GM12891 (cell line): Measurements from ENCODE around the gene SLC9A9.

ENCODE experiments used
- DNase-seq: peaks from one replicate; pipeline ENCODE4 v3.0.0; 2011; ENCODE audit warnings: low spot score; ENCODE audit not compliant: insufficient read length
- FAIRE-seq: peaks from 2 replicates; lab custom pipeline; 2011; peaks lifted over from hg19 to GRCh38; lab: Jason Lieb, UNC
- PAX5 ChIP-seq: IDR thresholded peaks from 2 replicates; pipeline ENCODE4 v1.6.1; 2011; ENCODE audit warnings: low read length, moderate library complexity, mild to moderate bottlenecking; ENCODE audit not compliant: insufficient read depth, severe bottlenecking
- POLR2A ChIP-seq: IDR thresholded peaks from 2 replicates; pipeline ENCODE4 v1.6.1; 2011; ENCODE audit warnings: low read depth, low read length, control low read depth
- POLR2AphosphoS5 ChIP-seq: IDR thresholded peaks from 2 replicates; pipeline ENCODE4 v1.6.1; 2011; ENCODE audit warnings: low read depth, low read length, control low read depth
- POU2F2 ChIP-seq: IDR thresholded peaks from 2 replicates; pipeline ENCODE4 v1.6.1; 2011; ENCODE audit warnings: low read depth, mild to moderate bottlenecking, control low read depth, low read length, moderate library complexity
- SPI1 ChIP-seq: IDR thresholded peaks from 2 replicates; pipeline ENCODE4 v1.6.1; 2011; ENCODE audit warnings: low read depth, low read length, control low read depth
- TAF1 ChIP-seq: IDR thresholded peaks from 2 replicates; pipeline ENCODE4 v1.6.1; 2011; ENCODE audit warnings: low read depth, low read length, control low read depth

Gene SLC9A9

DNA sequence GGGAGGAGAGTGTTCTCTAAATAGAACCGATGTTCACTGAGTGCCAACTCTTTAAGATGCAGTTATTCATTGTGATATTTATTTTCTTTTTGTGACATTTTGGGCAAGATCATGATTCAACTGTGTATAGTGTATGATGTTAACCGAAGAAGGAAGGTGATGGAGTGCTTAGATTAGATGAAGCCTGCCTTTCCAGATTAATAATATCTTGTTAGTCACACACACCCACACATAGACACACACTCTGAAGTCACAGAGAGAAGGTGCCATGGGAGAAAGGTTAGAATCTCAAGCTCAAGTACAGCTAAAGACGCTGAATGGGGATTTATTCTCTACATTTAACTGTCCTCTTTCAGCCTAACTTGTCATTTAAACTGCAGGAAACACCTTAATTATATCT lies 77.0 kb downstream of the SLC9A9 start:
- DNase-seq: no peak
- FAIRE-seq: no peak
- TF ChIP-seq POLR2A: no peak
- no peak for TF ChIP-seq TAF1
- TF ChIP-seq PAX5: no peak
- TF ChIP-seq POU2F2: no peak
- no peak for TF ChIP-seq SPI1
- TF ChIP-seq POLR2AphosphoS5: no peak

DNA sequence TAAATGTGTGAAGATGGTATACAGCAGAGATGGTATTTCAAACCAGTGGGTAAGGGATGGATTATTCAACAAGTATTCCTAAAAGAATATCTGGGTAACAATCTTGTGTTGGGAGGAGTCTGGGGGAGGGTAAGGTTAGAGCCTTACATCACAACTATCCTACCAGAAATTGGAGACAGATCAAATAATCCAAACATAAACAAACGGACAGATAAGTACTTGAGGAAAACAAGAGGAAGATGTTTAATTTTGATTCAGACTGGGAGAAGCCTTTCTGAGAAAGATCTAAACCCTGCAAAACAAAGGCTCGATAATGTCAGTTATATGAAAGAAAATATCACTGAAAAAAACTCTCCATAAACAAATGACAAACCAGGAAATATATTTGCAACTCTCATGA lies 77.9 kb downstream of the SLC9A9 start:
- DNase-seq (no peak), FAIRE-seq (no peak)
- TF ChIP-seq POLR2A (no peak), TAF1 (no peak)

DNA sequence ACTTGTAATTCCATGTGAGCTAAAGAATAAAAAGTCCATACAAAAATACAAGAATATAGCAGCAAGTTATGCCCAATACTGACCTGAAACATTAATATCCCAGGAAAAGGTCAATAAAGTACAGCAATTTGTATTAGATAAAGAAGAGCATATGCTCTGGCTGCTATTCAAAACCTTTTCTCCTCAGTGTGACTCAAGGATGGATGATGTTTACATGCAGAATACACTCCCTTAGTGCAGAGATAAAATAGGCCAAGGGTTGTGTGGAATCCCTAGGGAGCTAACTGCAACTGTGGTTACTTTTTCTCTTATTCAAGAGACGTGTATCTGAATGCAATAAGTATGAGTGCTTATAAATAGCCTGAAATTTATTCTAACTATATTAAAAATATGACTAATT lies 78.7 kb downstream of the SLC9A9 start:
- no peak for DNase-seq
- TF ChIP-seq POLR2A (no peak), TAF1 (no peak), POLR2AphosphoS5 (no peak), SPI1 (no peak), PAX5 (no peak), POU2F2 (no peak)

DNA sequence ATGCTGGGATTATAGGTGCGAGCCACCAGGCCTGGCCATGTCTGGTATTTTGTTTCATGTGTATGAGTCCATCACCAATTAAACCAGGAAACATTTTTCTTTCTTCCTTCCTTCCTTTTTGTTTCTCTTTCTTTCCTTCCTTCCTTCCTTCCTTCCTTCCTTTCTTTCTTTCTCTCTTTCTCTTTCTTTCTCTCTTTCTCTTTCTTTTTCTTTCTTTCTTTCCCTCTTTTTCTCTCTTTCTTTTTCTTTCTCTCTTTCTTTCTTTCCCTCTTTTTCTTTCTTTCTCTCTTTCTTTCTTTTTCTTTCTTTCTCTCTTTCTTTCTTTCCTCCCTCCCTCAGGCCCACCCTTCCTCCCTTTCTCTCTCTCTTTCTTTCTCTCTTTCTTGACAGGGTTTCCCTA lies 83.4 kb downstream of the SLC9A9 start:
- TF ChIP-seq SPI1: no peak
- no peak for TF ChIP-seq POLR2A
- TF ChIP-seq POLR2AphosphoS5: no peak
- no peak for TF ChIP-seq POU2F2
- TF ChIP-seq PAX5: no peak
- FAIRE-seq (no peak), DNase-seq (no peak)

More for the DNA sequence above, 78.7 kb downstream of the SLC9A9 start:
- no peak for FAIRE-seq

DNA sequence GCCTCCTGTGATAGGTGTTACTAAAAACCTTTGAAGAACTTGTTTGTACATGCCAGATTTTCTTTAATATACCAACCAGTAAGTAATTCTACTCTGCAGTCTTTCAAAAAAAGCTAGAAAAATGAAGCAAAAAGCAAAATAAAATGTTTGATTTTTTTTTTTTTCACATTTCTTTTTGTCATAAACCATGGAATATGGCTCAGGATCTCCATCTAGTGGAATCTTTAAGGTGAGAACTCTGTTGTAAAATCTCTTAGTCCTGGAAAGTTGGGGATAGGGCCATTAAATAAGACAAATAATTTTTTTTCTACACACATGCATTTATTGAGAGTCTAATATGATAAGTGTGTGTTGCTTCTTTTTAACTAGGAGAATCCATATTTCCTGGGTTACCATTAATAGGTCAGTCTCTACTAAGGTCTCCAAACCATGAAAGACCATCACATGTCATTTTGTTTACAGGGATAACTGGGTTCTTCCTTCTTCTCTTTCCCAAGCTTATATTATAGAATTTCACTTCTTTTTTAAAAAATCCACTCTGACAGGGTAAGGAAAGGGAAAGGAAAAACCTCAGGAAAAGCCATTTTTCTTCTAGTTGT lies 84.6 kb downstream of the SLC9A9 start:
- TF ChIP-seq POU2F2 (no peak), TAF1 (no peak), POLR2AphosphoS5 (no peak), PAX5 (no peak), SPI1 (no peak), POLR2A (no peak)
- no peak for FAIRE-seq
- no peak for DNase-seq

DNA sequence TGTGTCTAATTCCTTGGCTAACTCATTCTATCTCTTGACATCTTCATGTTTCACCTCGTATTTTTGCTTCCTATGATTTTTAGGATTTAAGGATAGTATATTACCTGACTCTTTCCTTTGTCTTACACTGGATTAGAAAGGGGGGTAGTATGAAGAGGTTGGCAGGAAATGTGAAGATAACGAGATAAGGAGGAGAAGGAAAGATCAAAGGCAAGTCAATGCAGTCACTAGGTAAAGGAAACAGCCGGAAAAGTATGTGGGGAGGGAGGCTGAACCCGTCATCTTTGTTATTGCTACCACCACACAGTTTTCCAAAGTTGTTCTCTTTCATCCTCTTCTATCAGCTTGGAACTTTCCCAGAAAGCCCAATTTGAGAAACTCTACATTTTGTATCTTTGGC lies 90.6 kb downstream of the SLC9A9 start:
- FAIRE-seq: peak; percentile 5
- no peak for TF ChIP-seq POLR2A
- TF ChIP-seq SPI1: no peak
- no peak for TF ChIP-seq PAX5
- TF ChIP-seq TAF1: no peak
- no peak for TF ChIP-seq POU2F2
- TF ChIP-seq POLR2AphosphoS5: no peak
- DNase-seq: no peak

DNA sequence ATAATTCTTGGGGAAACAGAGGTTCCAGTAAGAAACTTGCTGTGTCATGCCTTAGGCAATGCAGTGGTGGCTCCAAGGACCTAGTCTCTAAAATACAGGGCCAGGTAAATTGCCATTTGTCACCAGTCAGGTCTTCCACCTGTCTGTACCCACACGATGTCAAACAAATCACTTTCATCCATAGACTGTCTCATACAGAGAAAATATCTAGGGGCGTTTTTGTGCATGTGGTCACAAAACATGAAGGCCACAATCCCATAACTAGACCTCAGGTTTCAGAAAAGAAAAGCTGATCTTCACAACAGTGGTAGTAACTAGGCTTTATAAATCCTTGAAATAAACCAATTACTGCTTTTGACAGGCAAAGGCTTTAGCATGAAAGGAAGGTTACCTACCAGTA lies 92.3 kb downstream of the SLC9A9 start:
- DNase-seq (no peak), FAIRE-seq (no peak)
- TF ChIP-seq PAX5 (no peak), POU2F2 (no peak), TAF1 (no peak), POLR2AphosphoS5 (no peak), POLR2A (no peak), SPI1 (no peak)

DNA sequence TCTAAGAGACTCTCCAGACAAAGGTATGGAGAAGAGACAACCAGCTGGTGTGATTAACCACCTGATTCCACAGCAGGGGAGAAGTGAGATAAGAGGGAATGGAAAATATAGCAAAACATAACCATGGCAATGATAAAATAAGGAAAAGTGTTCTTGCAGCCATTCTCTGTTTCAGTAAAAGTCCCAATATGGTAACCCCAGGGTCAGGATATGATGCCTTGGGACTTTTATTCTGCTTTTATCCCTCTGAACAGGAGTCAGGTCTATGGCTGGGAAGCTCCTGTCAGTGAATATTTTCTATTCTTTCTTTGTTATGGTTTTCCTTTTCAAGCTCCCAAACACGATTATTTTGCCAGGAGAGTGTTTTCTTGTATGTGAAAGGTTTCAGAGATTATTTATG lies 94.2 kb downstream of the SLC9A9 start:
- DNase-seq (no peak), FAIRE-seq (no peak)
- TF ChIP-seq TAF1: no peak

DNA sequence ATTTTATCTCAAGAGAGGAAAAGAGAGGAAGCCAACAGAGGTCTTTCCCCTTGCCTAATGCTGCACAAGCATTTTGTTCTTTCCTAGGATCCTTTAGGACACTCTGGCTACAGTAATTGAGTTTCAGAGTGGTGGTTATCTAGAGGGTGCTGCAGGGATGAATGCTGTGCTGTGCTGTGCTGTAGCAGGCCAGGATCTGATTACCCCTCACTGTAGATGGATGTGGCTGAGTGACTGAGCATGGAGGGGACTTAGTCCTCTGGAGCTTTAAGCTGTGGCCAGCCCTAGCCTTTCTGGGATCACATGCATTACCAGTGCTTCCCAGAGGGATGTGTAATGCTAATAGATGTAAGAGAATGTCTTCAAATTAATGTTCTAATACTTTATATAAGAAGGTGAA lies 94.8 kb downstream of the SLC9A9 start:
- DNase-seq (no peak), FAIRE-seq (no peak)
- no peak for TF ChIP-seq SPI1
- TF ChIP-seq PAX5: no peak
- no peak for TF ChIP-seq POLR2AphosphoS5
- no peak for TF ChIP-seq POLR2A
- no peak for TF ChIP-seq POU2F2
- TF ChIP-seq TAF1: no peak

DNA sequence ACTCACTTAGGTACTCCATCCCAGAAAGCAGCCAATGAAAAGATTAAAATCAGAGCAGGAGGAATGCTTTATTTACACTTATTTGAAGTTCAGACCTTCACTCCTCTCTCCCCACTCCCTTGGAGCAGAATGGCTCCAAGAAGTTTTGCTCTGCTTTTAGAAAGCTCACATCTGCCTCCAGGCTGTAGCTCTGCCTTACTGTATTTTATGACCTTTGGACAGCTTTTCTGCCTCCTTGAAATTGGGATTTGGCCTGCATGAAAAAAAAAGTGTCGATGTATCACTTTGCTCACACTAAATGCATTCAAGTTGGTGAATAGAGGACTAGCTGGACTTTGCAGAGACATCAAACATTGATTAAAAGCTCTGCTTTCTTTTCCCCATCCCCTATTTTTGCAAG lies 95.3 kb downstream of the SLC9A9 start:
- FAIRE-seq: peak; percentile 5
- no peak for TF ChIP-seq SPI1
- TF ChIP-seq POU2F2: no peak
- no peak for TF ChIP-seq POLR2AphosphoS5
- TF ChIP-seq TAF1: no peak
- no peak for TF ChIP-seq POLR2A
- no peak for TF ChIP-seq PAX5
- DNase-seq: no peak
